ENCODE data around the gene PCDHGA8. TPM values are rescaled to one million over a fixed set of nuclear protein-coding genes. Genes with fewer than 3 reads are reported as not detected.
"Not testable (repeated sequence)": the region's sequence is repeated elsewhere in the genome, so short reads cannot be mapped to it uniquely, and the experiment has no call there.

PCDHGA8 gene
- total RNA-seq, 1 donor from 2014 or later = under 0.01 TPM

GRCh38 chr5:141366016-141366896 lies 26.2 kb upstream of the PCDHGA8 start:
- TF ChIP-seq, protein P1, sequence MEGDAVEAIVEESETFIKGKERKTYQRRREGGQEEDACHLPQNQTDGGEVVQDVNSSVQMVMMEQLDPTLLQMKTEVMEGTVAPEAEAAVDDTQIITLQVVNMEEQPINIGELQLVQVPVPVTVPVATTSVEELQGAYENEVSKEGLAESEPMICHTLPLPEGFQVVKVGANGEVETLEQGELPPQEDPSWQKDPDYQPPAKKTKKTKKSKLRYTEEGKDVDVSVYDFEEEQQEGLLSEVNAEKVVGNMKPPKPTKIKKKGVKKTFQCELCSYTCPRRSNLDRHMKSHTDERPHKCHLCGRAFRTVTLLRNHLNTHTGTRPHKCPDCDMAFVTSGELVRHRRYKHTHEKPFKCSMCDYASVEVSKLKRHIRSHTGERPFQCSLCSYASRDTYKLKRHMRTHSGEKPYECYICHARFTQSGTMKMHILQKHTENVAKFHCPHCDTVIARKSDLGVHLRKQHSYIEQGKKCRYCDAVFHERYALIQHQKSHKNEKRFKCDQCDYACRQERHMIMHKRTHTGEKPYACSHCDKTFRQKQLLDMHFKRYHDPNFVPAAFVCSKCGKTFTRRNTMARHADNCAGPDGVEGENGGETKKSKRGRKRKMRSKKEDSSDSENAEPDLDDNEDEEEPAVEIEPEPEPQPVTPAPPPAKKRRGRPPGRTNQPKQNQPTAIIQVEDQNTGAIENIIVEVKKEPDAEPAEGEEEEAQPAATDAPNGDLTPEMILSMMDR (IDR thresholded peaks at IDR 0.05; ENCODE audit: insufficient read depth, low read length, severe bottlenecking) = no peak
- Histone ChIP-seq H3K4me3 (ENCODE audit: low read depth, low read length) (no peak overlapping the region), H3K36me3 (ENCODE audit: control insufficient read depth, insufficient read depth, low read length) (no peaks in the 10 kb centered on the region), H3K27me3 (ENCODE audit: control insufficient read depth, insufficient read depth, low read length) (peaks cover 24% of the 10 kb centered on the region)
- FAIRE-seq = no peak
- no peak for DNase-seq (ENCODE audit: low read depth)

DNA sequence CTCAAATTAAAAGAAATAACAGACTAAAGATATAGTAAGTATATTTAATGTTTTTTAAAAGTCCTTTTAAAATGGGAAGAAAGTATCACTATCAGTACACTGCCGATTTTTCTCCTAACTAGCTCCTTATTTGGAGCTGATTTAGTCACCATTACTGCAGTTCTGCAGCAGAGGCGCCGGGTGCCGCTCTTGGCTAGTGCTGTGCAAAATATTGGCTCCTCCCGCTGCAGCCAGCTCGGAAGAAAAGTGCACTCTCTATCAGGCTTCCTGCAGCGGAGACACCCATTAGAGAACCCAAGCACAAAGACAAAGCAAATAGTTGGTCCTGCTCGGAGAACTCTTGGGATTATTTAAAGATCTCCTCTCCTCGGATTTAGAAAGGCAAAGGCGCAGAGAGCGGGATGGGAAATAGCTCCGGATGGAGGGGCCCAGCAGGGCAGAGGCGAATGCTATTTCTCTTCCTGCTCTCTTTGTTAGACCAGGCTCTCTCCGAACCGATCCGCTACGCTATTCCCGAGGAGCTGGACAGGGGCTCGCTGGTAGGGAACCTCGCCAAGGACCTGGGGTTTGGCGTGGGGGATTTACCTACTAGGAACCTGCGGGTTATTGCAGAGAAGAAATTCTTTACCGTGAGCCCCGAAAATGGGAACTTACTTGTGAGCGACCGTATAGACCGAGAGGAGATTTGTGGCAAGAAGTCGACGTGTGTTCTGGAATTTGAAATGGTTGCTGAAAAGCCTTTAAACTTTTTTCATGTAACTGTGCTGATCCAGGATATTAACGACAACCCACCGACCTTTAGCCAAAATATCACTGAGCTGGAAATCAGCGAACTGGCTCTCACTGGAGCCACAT lies 22.2 kb upstream of the PCDHGA8 start, which contains the start of gene PCDHGB3:
TSS of gene PCDHGB3 (plus strand) at position 249 of the 855 bp plus-strand sequence. CDS start at position 402, 153 bp downstream.
- DNase-seq (ENCODE audit: low read depth) (peak; percentile 29), FAIRE-seq (peak; percentile 18)
- Histone ChIP-seq H3K27me3 (ENCODE audit: control insufficient read depth, insufficient read depth, low read length) (peaks cover 20% of the 10 kb centered on the region), H3K36me3 (ENCODE audit: control insufficient read depth, insufficient read depth, low read length) (no peaks in the 10 kb centered on the region), H3K4me3 (ENCODE audit: low read depth, low read length) (peak within 1 kb of the TSS; percentile 19)
- TF ChIP-seq, protein P1 (IDR thresholded peaks at IDR 0.05; ENCODE audit: insufficient read depth, low read length, severe bottlenecking) = peak; percentile 31

GRCh38 chr5:141371572-141372475 lies 20.6 kb upstream of the PCDHGA8 start:
- TF ChIP-seq, protein P1 (IDR thresholded peaks at IDR 0.05; ENCODE audit: insufficient read depth, low read length, severe bottlenecking) = no peak
- DNase-seq (ENCODE audit: low read depth) = no peak
- H3K27me3 ChIP-seq (ENCODE audit: control insufficient read depth, insufficient read depth, low read length) = peaks cover 9% of the 10 kb centered on the region
- no peak overlapping the region for H3K4me3 ChIP-seq (ENCODE audit: low read depth, low read length)
- H3K36me3 ChIP-seq (ENCODE audit: control insufficient read depth, insufficient read depth, low read length) = no peaks in the 10 kb centered on the region
- no peak for FAIRE-seq

DNA sequence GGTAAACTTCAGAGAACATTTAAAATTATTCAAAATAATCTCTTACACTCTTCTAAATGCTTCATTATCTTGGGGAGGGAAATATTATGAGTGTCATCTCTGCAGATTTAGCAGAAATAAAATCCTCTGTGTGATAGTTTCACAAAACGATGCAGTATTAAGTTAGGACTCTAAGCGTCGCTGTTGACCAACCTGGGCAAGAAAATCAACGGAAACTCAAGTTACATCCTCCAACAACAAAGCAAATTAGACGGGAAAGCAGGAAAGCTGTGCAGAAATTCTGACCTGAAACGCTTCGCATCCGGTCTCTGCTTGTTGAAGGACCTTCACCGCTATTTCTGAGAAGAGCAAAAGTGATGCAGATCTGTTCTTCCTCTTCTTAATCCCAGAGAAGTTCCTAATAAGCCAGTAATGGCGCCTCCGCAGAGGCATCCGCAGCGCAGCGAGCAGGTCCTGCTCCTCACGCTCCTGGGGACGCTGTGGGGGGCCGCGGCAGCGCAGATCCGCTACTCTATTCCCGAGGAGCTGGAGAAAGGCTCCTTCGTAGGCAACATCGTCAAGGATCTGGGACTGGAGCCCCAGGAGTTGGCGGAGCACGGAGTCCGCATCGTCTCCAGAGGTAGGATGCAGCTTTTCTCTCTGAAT lies 18.6 kb upstream of the PCDHGA8 start, which contains the start of gene PCDHGA6:
TSS of gene PCDHGA6 (plus strand) at position 219 of the 645 bp plus-strand sequence. CDS start at position 412, 193 bp downstream.
- Histone ChIP-seq H3K4me3 (ENCODE audit: low read depth, low read length) (peak within 1 kb of the TSS; percentile 19), H3K27me3 (ENCODE audit: control insufficient read depth, insufficient read depth, low read length) (peaks cover 9% of the 10 kb centered on the region), H3K36me3 (ENCODE audit: control insufficient read depth, insufficient read depth, low read length) (no peaks in the 10 kb centered on the region)
- no peak for FAIRE-seq
- DNase-seq (ENCODE audit: low read depth) = peak; percentile 29
- TF ChIP-seq, protein P1 (IDR thresholded peaks at IDR 0.05; ENCODE audit: insufficient read depth, low read length, severe bottlenecking) = peak; percentile 36

- Histone ChIP-seq H3K36me3 (ENCODE audit: control insufficient read depth, insufficient read depth, low read length) (no peaks in the 10 kb centered on the region), H3K27me3 (ENCODE audit: control insufficient read depth, insufficient read depth, low read length) (peaks cover 9% of the 10 kb centered on the region), H3K4me3 (ENCODE audit: low read depth, low read length) (no peak overlapping the region)
- TF ChIP-seq, protein P1 (IDR thresholded peaks at IDR 0.05; ENCODE audit: insufficient read depth, low read length, severe bottlenecking) = no peak
- FAIRE-seq = peak; percentile 55
- DNase-seq (ENCODE audit: low read depth) = no peak
These were observed 17.8 kb upstream of the PCDHGA8 start for GRCh38 chr5:141374627-141375026.

- not testable (repeated sequence) for H3K36me3 ChIP-seq (ENCODE audit: control insufficient read depth, insufficient read depth, low read length); FAIRE-seq; DNase-seq (ENCODE audit: low read depth); H3K27me3 ChIP-seq (ENCODE audit: control insufficient read depth, insufficient read depth, low read length); H3K4me3 ChIP-seq (ENCODE audit: low read depth, low read length)
These were observed 16.8 kb upstream of the PCDHGA8 start for GRCh38 chr5:141375444-141376155.
